Measurements from ENCODE around the gene CHRNG. TPM values are rescaled to one million over a fixed set of nuclear protein-coding genes. Genes with fewer than 3 reads are reported as not detected.
"Not testable (repeated sequence)": the region's sequence is repeated elsewhere in the genome, so short reads cannot be mapped to it uniquely, and the experiment has no call there.

The CHRNG gene
- total RNA-seq, 1 experiment from 2014 or later: not detected

- no peak for DNase-seq (ENCODE audit: low spot score)
These were observed 4.0 kb downstream of the CHRNG start for GRCh38 chr2:232543491-232543890.

- no peak for DNase-seq (ENCODE audit: low spot score)
These were observed 4.6 kb downstream of the CHRNG start for GRCh38 chr2:232543928-232544631.

DNA sequence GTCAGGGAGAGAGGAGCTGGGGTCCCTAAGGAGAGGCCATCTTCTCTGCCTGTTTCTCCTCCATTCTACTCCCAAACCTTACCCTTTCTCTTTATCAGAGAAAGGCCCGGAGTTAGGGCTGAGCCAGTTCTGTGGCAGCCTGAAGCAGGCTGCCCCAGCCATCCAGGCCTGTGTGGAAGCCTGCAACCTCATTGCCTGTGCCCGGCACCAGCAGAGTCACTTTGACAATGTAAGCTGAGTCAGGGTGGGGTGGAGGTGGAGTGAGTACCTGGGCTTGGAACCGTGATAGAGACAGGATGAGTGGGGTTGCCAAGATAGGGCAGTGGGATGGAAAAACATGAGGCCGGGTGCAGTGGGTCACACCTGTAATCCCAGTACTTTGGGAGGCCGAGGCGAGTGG is 5.2 kb downstream of the CHRNG start:
- no peak for DNase-seq (ENCODE audit: low spot score)

- DNase-seq (ENCODE audit: low spot score): no peak
These were observed 6.3 kb downstream of the CHRNG start for GRCh38 chr2:232545511-232546375.

GRCh38 chr2:232547991-232548390 is 8.5 kb downstream of the CHRNG start:
- DNase-seq (ENCODE audit: low spot score): no peak

DNA sequence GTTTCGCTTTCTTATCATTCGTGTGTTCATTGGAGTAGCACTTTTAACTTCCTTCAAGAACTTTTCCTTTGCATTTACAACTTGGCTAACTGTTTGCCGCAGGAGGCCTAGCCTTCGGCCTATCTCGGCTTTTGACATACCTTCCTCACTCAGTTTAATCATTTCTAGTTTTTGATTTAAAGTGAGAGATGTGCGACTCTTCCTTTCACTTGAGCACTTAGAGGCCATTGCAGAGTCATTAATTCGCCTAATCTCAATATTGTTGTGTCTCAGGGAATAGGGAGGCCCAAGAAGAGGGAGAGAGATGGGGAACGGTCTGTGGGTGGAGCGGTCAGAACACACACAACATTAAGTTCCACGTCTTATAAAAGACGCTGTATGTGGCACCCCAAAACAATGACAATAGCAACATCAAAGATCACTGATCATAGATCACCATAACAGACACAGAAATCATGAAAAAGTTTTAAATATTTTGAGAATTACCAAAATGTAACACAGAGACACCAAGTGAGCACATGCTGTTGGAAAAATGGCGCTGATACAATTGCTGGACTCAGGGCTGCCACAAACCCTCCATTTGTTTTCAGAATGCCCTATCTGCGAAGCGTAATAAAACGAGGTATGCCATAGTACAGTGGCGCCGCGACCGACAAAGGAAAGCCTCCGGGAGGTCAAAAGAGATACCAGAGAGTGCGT is 10.3 kb downstream of the CHRNG start:
- peak; percentile 30 for DNase-seq (ENCODE audit: low spot score)

GRCh38 chr2:232550354-232551249 is 11.1 kb downstream of the CHRNG start, which contains the start of the genes EIF4E2 and TIGD1:
EIF4E2 (plus strand) TSS chr2:232550689; CDS start chr2:232550725, 36 bp downstream.
TIGD1 (minus strand) TSS chr2:232550557; CDS start chr2:232549882, 675 bp downstream.
- peak; percentile 94 for DNase-seq (ENCODE audit: low spot score)

- DNase-seq (ENCODE audit: low spot score): no peak
These were observed 11.8 kb downstream of the CHRNG start for GRCh38 chr2:232551250-232551638.

GRCh38 chr2:232551776-232552175 is 12.3 kb downstream of the CHRNG start:
- no peak for DNase-seq (ENCODE audit: low spot score)

DNA sequence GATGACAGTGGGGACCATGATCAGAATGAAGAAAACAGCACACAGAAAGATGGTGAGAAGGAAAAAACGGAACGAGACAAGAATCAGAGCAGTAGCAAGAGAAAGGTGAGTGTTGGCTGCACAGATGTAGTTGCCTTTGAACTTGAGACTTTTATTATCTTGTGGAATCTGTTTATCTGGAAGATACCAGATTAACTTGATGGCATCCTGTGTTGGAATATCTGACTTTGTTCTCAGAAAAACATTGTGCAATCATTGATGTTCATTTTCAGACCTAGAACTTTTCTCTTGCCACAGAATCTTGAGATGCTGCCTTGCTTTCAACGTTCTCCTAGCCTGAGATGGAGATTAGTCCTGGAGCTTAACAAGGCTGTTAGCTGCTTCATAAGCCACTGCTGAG is 16.9 kb downstream of the CHRNG start:
- DNase-seq (ENCODE audit: low spot score): no peak

DNA sequence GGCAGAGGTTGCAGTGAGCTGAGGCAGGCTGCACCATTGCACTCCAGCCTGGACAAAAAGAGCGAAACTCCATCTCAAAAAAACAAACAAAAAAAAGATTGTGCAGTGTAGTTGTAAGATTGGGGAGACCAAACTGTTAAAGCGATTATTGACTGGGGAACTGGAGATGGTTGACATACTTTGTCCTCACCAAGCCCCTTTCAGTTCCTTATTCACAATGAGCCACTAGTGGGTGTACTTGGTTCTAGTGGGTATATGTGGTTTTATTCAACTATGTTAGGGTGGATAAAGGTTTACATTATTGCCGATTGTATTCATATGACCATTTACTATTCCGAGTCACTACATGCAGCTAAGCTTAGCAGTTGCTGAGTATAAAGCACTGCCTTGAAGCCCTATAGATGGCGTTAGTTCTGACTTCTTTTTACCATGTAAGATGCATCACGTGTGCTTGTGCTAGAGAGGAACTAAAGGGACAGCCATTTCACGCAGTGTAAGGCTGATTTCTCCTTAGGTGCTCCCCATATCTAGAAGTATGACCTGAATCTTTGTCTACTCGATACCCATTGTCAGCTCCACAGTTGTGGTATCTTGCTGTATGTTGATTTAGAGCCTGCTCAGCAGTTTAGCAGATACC is 23.1 kb downstream of the CHRNG start:
- DNase-seq (ENCODE audit: low spot score): no peak

DNA sequence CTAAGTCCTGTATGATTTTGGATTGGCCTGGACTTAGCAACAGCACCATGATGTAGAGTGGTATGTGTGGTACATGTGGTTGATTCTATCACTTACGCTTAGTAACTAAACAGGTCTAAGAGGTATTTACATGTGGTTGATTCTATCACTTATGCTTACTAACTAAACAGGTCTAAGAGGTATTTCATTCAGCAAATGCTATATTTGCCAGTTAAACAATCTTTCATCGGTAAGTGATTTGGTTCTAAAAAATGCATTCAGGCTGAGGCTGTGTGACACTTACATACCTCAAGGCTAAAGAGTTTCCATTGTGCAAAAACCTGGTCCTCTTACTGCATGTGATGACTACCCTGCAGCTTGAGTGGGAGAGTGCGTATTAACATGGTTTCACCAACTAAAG is 24.1 kb downstream of the CHRNG start:
- DNase-seq (ENCODE audit: low spot score): no peak

- DNase-seq (ENCODE audit: low spot score): no peak
These were observed 28.2 kb downstream of the CHRNG start for GRCh38 chr2:232567721-232568120.

DNA sequence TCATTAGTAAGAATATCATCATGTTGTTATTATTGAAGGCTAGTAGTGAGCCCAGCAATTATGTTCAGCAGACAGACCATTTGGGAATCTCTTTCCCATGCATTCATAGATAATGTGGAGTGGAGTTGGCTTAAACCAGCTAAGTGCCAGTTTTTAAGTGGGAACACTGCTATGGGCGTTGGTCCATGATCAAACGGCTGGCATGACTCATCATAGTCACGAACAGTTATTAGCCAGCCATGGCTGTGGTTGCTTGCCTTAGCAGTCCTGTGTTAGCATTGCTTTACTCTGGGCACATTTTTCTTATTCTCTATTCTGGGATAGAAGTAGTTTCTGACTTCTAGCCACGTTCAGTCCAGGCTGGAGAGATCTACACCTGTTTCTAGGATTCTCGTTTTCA is 28.7 kb downstream of the CHRNG start:
- no peak for DNase-seq (ENCODE audit: low spot score)

DNA sequence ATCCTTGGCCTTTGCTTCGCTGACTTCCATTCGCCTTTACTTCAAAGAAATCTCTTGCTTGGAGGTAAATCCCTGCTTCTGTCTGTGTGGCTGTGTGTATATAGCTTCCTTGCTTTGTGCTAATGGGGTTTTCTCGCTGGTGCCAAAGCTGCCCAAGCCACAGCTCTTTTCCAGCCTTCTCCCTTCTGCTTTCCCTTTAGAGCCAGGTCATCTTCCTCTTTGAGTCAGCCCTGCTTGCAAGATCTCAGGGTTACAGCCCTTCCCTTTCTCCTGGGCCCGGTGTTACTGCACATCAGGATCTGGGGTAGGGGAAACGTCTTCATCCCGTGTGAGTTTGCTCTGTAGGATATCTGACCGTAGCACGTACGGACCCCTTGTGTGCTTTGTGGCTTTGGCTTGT is 30.0 kb downstream of the CHRNG start:
- DNase-seq (ENCODE audit: low spot score): no peak

DNA sequence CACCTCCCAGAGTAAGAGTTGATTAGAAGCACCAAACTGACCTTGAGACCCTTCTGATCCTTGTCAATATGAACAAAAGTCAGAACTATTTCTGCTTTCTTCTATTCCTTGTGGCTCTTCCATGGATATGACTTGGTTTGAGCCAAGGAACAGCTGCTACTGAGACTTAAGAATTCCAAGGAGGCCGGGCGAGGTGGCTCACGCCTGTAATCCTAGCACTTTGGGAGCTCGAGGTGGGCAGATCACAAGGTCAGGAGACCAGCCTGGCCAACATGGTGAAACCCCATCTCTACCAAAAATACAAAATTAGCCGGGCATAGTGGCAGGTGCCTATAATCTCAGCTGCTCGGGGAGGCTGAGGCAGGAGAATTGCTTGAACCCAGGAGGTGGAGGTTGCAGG is 31.0 kb downstream of the CHRNG start:
- not testable (repeated sequence) for DNase-seq (ENCODE audit: low spot score)

- DNase-seq (ENCODE audit: low spot score): no peak
These were observed 31.6 kb downstream of the CHRNG start for GRCh38 chr2:232571026-232571474.

DNA sequence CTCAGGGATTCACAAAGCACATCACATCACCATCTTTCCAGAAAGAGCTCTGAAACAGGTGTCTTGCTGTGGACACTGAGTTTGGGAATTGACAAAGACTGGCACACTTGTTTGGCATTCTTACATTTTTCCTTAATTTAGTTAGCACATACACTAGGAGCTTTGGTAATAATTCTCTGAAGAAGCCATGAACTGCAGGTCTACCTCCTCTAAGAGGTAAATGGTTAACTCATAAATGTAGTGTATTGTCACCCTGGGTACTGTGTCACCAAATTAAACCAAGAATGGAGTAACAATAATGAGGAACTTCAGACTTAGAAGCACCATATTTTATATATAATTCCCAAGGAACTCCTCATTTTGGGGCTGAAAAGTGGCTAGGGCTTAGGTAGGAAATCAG is 33.5 kb downstream of the CHRNG start:
- DNase-seq (ENCODE audit: low spot score): no peak

DNA sequence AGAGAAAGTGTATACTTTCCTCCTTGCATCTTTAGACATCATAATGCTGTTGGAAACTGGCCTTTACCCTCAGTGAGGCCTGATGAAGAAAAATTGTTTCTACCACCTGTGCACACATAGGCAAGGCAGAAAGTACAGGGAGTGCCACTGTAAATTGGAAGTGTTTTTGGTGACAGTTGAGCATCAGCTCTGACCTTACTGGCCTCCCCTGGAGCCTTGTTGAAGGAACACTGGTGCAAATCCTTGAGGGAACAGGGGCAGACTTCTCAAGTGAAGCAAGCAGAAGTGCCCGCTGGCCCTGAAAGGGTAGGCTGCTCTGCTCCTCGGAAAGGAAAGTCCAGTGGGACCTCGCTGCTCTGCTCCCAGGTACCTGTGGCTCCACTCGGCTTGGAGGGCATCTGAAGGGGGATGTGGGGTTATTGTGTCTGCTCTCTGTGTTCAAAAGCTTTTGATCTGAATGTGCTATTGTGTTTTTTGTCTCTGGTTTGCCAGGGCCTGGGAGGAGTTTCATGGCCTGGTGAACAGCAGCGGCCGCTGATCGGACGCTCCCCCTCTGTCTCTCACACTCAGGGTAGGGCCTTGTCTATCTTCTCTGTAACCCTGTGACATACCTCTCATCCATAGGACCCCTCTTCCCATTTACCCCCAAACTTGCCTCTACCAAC is 34.4 kb downstream of the CHRNG start:
- no peak for DNase-seq (ENCODE audit: low spot score)
